Trophoblast cell (in vitro differentiated cells and primary cell): ENCODE results near the gene CDC42EP3.

Experiments used
- DNase-seq, 2 donors: peaks; one replicate each; pipeline ENCODE4 v3.0.0-alpha.2; 2016
- H2AFZ ChIP-seq: 2 replicates; pipeline ENCODE4 v1.6.1; 2013; ENCODE audit warnings: low read length, moderate library complexity, mild to moderate bottlenecking; ENCODE audit not compliant: insufficient read depth, poor library complexity
- H2AK5ac ChIP-seq: 2 replicates; pipeline ENCODE4 v1.6.1; 2013; ENCODE audit warnings: mild to moderate bottlenecking, low read length
- H2BK120ac ChIP-seq: 2 replicates; pipeline ENCODE4 v1.6.1; 2013; ENCODE audit warnings: low read length, mild to moderate bottlenecking, moderate library complexity; ENCODE audit not compliant: insufficient read depth, poor library complexity
- H2BK12ac ChIP-seq: 2 replicates; pipeline ENCODE4 v1.6.1; 2013; ENCODE audit warnings: mild to moderate bottlenecking, low read length, moderate library complexity
- H2BK5ac ChIP-seq: 2 replicates; pipeline ENCODE4 v1.6.1; 2013; ENCODE audit warnings: low read length, low read depth, moderate library complexity, mild to moderate bottlenecking; ENCODE audit not compliant: poor library complexity
- H3K14ac ChIP-seq: 2 replicates; pipeline ENCODE4 v1.6.1; 2013; ENCODE audit warnings: mild to moderate bottlenecking, low read length
- H3K18ac ChIP-seq: 2 replicates; pipeline ENCODE4 v1.6.1; 2013; ENCODE audit warnings: mild to moderate bottlenecking, low read length
- H3K23ac ChIP-seq: 2 replicates; pipeline ENCODE4 v1.6.1; 2013; ENCODE audit warnings: low read length
- H3K27ac ChIP-seq: 2 replicates; pipeline ENCODE4 v1.5.1; 2013; ENCODE audit warnings: low read depth, mild to moderate bottlenecking, inconsistent platforms, low read length, moderate library complexity
- H3K27me3 ChIP-seq: 2 replicates; pipeline ENCODE4 v1.6.1; 2013; ENCODE audit warnings: inconsistent platforms, mild to moderate bottlenecking, low read length, moderate library complexity; ENCODE audit not compliant: insufficient read depth
- H3K36me3 ChIP-seq, 2 experiments: 1 replicate in 1 of 2; 2 replicates in 1 of 2; pipeline ENCODE4 v1.6.1; 2013; ENCODE audit warnings: low read length in 2 of 2, mild to moderate bottlenecking in 2 of 2, moderate library complexity in 1 of 2; ENCODE audit not compliant: insufficient read depth in 2 of 2, control insufficient read depth in 1 of 2
- H3K4ac ChIP-seq: 2 replicates; pipeline ENCODE4 v1.6.1; 2013; ENCODE audit warnings: low read depth, mild to moderate bottlenecking, low read length, moderate library complexity
- H3K4me1 ChIP-seq, 2 experiments: 1 replicate in 1 of 2; 2 replicates in 1 of 2; pipeline ENCODE4 v1.6.1; 2013; ENCODE audit warnings: low read length in 2 of 2, mild to moderate bottlenecking in 2 of 2, moderate library complexity in 1 of 2; ENCODE audit not compliant: insufficient read depth in 2 of 2, control insufficient read depth in 1 of 2
- H3K4me2 ChIP-seq: 2 replicates; pipeline ENCODE4 v1.6.1; 2013; ENCODE audit warnings: inconsistent platforms, mild to moderate bottlenecking, low read length, moderate library complexity
- H3K4me3 ChIP-seq: 2 replicates; pipeline ENCODE4 v1.5.1; 2013; ENCODE audit warnings: mild to moderate bottlenecking, low read depth, low read length, inconsistent platforms
- H3K79me1 ChIP-seq: one replicate; pipeline ENCODE4 v1.6.1; 2013; ENCODE audit warnings: low read length
- H3K79me2 ChIP-seq: 2 replicates; pipeline ENCODE4 v1.6.1; 2013; ENCODE audit warnings: low read length, mild to moderate bottlenecking; ENCODE audit not compliant: control insufficient read depth, insufficient read depth, poor library complexity
- H3K9ac ChIP-seq: 2 replicates; pipeline ENCODE4 v1.6.1; 2013; ENCODE audit warnings: mild to moderate bottlenecking, low read length
- H3K9me3 ChIP-seq: 2 replicates; pipeline ENCODE4 v1.6.1; 2013; ENCODE audit warnings: low read depth, mild to moderate bottlenecking, control low read depth, inconsistent platforms, low read length; ENCODE audit not compliant: insufficient read depth
- H4K12ac ChIP-seq: 2 replicates; pipeline ENCODE4 v1.6.1; 2013; ENCODE audit warnings: low read depth, mild to moderate bottlenecking, low read length, moderate library complexity
- H4K8ac ChIP-seq: 2 replicates; pipeline ENCODE4 v1.6.1; 2013; ENCODE audit warnings: low read depth, mild to moderate bottlenecking, low read length, moderate library complexity
- H4K91ac ChIP-seq: one replicate; pipeline ENCODE4 v1.6.1; 2013; ENCODE audit warnings: low read depth, mild to moderate bottlenecking, low read length, moderate library complexity
- WGBS: extraction: QIAGEN DNeasy Blood & Tissue Kit; methylation state at CpG from one replicate; pipeline ENCODE4 v1.1.7; 2013; ENCODE audit warnings: missing lambda C conversion rate; ENCODE audit not compliant: insufficient read length, insufficient coverage; ENCODE audit errors: extremely low coverage; 5-methylcytosine and 5-hydroxymethylcytosine counted together

Gene CDC42EP3

DNA sequence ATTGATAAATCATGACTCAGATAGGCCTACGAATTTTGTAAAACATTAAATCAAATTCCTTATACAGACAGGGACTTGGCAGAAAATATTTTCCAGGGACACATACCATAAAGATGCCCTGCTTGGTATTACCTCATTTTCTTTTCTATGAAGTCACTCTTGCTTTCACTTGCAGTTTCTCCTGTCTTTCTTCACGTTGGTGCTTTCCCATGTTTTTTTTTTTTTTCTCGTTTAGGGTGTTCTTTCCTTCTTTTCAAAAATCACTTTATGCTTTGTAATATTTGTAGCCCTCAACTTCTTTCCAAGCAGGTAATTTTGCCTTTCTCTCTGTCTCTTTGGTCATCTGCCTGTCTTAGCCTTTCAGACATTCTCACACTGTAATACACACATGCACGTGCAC lies 40.7 kb downstream of the CDC42EP3 start:
- Histone ChIP-seq H3K79me1 (no peaks in the 10 kb centered on the region), H2AK5ac (no peak overlapping the region), H3K9ac (no peak overlapping the region), H4K91ac (no peak overlapping the region), H4K8ac (no peak overlapping the region), H3K4me2 (no peak overlapping the region), H3K27ac (no peak overlapping the region), H3K23ac (no peak overlapping the region), H3K4me1 (peaks cover 0 to 4% of the 10 kb centered on the region in 2 experiments), H2AFZ (no peak overlapping the region), H3K4me3 (no peak overlapping the region), H3K14ac (no peak overlapping the region), H3K79me2 (no peaks in the 10 kb centered on the region), H3K18ac (no peak overlapping the region), H3K36me3 (no peaks in the 10 kb centered on the region), H3K4ac (no peak overlapping the region), H2BK12ac (no peak overlapping the region), H2BK120ac (no peak overlapping the region), H2BK5ac (no peak overlapping the region), H4K12ac (no peak overlapping the region), H3K27me3 (no peaks in the 10 kb centered on the region), H3K9me3 (no peaks in the 10 kb centered on the region)
- WGBS = no CpG with 5 or more reads among the region's 4 CpGs
- no peak for DNase-seq

- Histone ChIP-seq H2BK5ac (no peak overlapping the region), H4K91ac (no peak overlapping the region), H3K27ac (no peak overlapping the region), H3K36me3 (no peaks in the 10 kb centered on the region), H3K79me2 (no peaks in the 10 kb centered on the region), H3K4ac (no peak overlapping the region), H3K14ac (no peak overlapping the region), H3K4me2 (no peak overlapping the region), H3K9ac (no peak overlapping the region), H3K27me3 (no peaks in the 10 kb centered on the region), H3K23ac (no peak overlapping the region), H4K12ac (no peak overlapping the region), H2AK5ac (no peak overlapping the region), H3K79me1 (no peaks in the 10 kb centered on the region), H2AFZ (no peak overlapping the region), H3K4me1 (peaks cover 0 to 4% of the 10 kb centered on the region in 2 experiments), H2BK12ac (no peak overlapping the region), H3K9me3 (no peaks in the 10 kb centered on the region), H3K4me3 (no peak overlapping the region), H2BK120ac (no peak overlapping the region), H4K8ac (no peak overlapping the region), H3K18ac (no peak overlapping the region)
- no peak for DNase-seq
- no CpG with 5 or more reads among the region's 1 CpG for WGBS
These were observed 41.1 kb downstream of the CDC42EP3 start for GRCh38 chr2:37630301-37630700.

DNA sequence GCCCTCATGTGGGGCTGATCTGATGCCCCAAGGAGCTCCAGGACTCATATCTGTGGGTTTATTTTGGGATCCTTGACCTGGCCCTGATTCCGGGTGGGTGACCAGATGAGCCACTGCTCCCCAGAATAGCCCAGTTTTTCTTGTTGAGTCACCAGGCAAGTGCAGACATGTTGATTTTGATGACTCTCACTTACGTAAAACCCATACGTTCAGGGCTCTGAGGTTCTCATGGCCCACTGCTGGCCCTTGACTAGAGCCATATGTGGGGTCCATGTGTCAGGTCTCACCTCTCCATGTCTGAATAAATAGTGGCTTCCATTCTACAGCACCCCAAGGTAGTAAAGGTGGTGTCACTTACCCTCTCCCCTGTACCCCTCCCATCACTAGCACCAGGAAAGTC lies 41.9 kb downstream of the CDC42EP3 start:
- H3K9ac ChIP-seq = no peak overlapping the region

DNA sequence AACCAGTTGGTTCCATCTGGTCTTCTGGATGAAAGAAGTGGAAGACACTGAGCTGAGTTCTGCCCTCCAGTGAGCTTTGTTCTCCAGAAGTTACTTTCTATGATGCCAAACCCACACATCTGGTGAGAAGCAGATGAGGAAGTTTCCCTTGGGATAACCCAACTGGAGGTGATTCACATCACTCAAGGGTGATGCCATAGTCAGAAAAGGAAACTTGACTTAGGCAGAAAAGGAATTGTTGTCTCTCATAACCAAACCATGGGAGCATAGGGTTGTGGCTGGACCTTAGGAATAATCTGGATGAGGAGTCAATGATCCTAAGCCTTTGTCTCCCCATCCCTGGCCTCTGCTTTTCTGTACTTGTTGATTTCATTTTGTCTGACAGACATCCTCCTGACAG lies 43.7 kb downstream of the CDC42EP3 start:
- H3K9me3 ChIP-seq = no peaks in the 10 kb centered on the region
- H3K4me3 ChIP-seq = no peak overlapping the region

More for the DNA sequence above, 41.9 kb downstream of the CDC42EP3 start:
- Histone ChIP-seq H3K23ac (no peak overlapping the region), H2AK5ac (no peak overlapping the region), H4K12ac (no peak overlapping the region), H3K4me1 (peaks cover 0 to 6% of the 10 kb centered on the region in 2 experiments), H3K18ac (no peak overlapping the region), H4K91ac (no peak overlapping the region), H4K8ac (no peak overlapping the region), H3K27me3 (no peaks in the 10 kb centered on the region), H3K27ac (no peak overlapping the region), H2BK5ac (no peak overlapping the region), H3K4me2 (no peak overlapping the region), H2AFZ (no peak overlapping the region), H3K4me3 (no peak overlapping the region), H3K14ac (no peak overlapping the region), H3K79me1 (no peaks in the 10 kb centered on the region), H2BK120ac (no peak overlapping the region), H3K79me2 (no peaks in the 10 kb centered on the region), H3K4ac (no peak overlapping the region), H3K36me3 (no peaks in the 10 kb centered on the region), H3K9me3 (no peaks in the 10 kb centered on the region), H2BK12ac (no peak overlapping the region)
- no CpG with 5 or more reads among the region's 3 CpGs for WGBS
- no peak for DNase-seq

More for the DNA sequence above, 43.7 kb downstream of the CDC42EP3 start:
- Histone ChIP-seq H2AK5ac (no peak overlapping the region), H2BK12ac (no peak overlapping the region), H3K14ac (no peak overlapping the region), H3K18ac (no peak overlapping the region), H4K8ac (no peak overlapping the region), H3K4me2 (no peak overlapping the region), H3K36me3 (no peaks in the 10 kb centered on the region), H4K12ac (no peak overlapping the region), H3K27me3 (no peaks in the 10 kb centered on the region), H2AFZ (no peak overlapping the region), H2BK120ac (no peak overlapping the region), H2BK5ac (no peak overlapping the region), H3K27ac (no peak overlapping the region), H4K91ac (no peak overlapping the region), H3K23ac (no peak overlapping the region), H3K4ac (no peak overlapping the region), H3K9ac (no peak overlapping the region), H3K4me1 (peaks cover 0 to 6% of the 10 kb centered on the region in 2 experiments), H3K79me2 (no peaks in the 10 kb centered on the region), H3K79me1 (no peaks in the 10 kb centered on the region)
- DNase-seq = no peak
